ENCODE measurements around the gene STON2.
"Not testable (repeated sequence)": the region's sequence is repeated elsewhere in the genome, so short reads cannot be mapped to it uniquely, and the experiment has no call there.

The STON2 gene, protein sequence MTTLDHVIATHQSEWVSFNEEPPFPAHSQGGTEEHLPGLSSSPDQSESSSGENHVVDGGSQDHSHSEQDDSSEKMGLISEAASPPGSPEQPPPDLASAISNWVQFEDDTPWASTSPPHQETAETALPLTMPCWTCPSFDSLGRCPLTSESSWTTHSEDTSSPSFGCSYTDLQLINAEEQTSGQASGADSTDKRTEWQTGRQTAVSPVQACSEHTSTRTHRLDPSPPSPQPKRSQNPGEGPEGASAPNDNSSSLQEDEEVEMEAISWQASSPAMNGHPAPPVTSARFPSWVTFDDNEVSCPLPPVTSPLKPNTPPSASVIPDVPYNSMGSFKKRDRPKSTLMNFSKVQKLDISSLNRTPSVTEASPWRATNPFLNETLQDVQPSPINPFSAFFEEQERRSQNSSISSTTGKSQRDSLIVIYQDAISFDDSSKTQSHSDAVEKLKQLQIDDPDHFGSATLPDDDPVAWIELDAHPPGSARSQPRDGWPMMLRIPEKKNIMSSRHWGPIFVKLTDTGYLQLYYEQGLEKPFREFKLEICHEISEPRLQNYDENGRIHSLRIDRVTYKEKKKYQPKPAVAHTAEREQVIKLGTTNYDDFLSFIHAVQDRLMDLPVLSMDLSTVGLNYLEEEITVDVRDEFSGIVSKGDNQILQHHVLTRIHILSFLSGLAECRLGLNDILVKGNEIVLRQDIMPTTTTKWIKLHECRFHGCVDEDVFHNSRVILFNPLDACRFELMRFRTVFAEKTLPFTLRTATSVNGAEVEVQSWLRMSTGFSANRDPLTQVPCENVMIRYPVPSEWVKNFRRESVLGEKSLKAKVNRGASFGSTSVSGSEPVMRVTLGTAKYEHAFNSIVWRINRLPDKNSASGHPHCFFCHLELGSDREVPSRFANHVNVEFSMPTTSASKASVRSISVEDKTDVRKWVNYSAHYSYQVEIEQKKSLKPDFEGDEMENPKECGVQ

GRCh38 chr14:81400202-81400678, at the start of gene STON2:
STON2 (minus strand) TSS chr14:81400324; CDS start chr14:81398382, 1,942 bp downstream.
- DNase-seq = peak; percentile 77 to 85

GRCh38 chr14:81449576-81449975, 49.5 kb upstream of the STON2 start:
- DNase-seq = no peak

- no peak for DNase-seq
These were observed 49.0 kb upstream of the STON2 start for GRCh38 chr14:81449114-81449513.

GRCh38 chr14:81447021-81447764, 47.1 kb upstream of the STON2 start:
- DNase-seq = no peak

DNA sequence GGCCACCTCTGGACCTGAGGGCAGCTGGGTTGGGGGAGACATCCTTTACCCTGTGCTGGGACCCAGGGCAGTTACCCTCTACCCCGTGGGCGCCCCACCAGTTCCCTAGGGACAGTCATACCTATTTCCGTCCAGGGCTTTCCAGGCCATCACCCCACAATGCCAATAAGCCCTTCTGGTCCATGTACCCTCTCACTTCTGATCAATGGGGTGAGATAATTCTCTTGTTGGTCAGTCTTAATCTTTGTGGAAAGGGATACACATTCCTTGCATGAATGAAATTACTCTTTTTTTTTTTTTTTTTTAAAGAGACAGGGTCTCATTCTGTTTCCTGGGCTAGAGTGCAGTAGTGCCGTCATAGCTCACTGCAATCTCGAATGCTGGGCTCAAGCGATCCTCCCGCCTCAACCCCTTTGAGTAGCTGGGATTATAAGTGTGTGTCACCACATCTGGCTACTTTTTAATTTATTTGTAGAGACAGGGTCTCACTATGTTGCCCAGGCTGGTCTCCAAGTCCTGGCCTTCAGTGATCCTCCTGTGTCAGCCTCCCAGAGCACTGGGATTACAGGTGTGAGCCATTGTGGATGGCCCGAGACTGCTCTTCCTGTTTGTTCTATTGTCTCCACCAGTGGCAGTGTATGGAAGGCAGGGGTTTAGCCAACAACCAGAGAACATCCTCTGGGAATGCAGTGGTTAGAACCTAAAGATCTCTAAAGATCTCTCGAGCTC, 46.3 kb upstream of the STON2 start:
- no peak for DNase-seq

DNA sequence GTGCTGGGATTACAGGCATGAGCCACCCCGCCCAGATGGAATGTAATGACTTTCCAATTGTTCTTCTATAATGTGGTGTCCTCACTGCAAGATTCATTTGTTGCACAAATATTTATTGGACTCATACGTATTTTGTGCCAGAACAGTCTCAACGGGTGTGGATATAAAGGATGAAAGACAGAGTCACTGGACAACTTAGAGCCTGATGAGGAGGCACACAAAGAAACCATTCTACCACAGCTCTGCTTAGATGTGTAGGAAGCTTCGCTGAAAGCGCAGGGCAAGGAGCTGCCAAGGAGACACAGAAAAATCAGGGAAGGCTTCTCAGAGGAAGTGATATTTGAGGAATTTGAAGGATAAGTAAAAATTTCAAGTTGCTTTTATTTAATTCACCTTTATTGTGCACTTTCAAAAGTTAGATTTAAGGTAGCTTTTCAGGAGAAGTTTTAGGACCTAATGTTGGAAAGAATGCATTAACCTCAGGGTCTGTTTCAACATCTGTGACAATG, 41.6 kb upstream of the STON2 start:
- DNase-seq = no peak

GRCh38 chr14:81440041-81440440, 39.9 kb upstream of the STON2 start:
- DNase-seq = no peak

- DNase-seq = no peak
These were observed 37.1 kb upstream of the STON2 start for GRCh38 chr14:81437244-81437643.

GRCh38 chr14:81436296-81437138, 36.4 kb upstream of the STON2 start:
- peak; percentile 59 to 79 for DNase-seq

DNA sequence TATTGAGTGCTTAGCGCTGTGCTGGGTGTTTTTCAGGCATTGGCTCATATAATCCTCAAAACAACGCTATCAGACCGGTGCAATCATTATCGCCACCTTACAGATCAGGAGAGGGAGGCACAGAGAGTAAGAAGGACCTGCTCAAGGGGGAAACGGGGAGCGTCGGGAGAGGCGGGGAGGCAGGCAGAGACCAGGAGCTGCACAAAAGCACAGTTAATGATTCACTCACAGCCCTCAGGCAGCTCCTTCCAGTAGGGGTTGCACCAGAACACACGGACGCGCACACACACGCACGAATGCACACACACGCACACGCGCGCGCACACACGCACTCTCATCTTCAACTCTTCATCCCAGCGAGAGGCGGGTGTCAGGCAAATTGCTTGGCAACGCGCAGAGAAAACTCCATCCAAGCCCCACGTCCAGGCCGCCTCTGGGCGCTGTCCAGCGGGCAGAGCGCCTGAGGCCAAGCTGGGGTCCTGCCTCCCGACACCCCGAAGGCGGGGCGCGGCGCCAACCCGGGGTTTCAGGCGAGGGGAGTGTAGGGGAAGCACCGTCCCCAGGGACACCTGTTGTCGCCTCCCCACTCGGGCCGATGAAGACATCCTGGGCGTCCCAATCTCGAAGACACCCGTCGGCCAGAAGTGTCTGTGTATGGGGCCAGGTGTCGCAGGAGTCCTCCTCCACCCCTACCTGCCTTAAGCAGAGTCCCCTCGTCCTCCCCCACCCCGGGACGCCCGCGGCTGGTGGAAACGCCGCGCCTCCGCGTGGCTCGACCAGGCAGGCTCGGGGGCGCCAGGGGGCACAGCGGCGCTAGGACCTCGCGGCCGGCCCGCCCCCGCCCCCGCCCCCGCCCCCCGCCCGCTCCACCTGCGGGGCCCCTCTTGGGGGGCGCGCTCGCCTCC, 35.5 kb upstream of the STON2 start:
- DNase-seq = peak in 1 of 2 donors; percentile 38

DNA sequence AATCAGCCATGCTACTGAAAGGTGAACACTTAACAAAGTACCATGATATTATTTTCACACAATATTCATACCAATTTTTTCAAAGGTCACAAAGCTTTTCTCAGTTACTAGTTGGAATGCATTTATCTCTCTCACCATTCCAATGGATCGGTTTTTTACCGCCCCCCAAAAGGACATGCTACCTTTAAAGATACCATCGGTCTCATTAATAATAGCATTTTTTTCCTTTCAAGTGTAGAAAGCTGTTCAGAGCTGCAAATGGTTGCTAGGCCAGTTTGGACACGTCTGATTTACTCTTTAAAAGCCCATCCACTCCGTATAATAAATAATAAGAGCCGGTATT, 34.9 kb upstream of the STON2 start:
- DNase-seq = no peak

GRCh38 chr14:81434230-81434629, 34.1 kb upstream of the STON2 start:
- DNase-seq = no peak

- DNase-seq = no peak
These were observed 33.3 kb upstream of the STON2 start for GRCh38 chr14:81433378-81433777.

- DNase-seq = no peak
These were observed 32.1 kb upstream of the STON2 start for GRCh38 chr14:81432219-81432661.

GRCh38 chr14:81430235-81430634, 30.1 kb upstream of the STON2 start:
- no peak for DNase-seq

- not testable (repeated sequence) for DNase-seq
These were observed 29.6 kb upstream of the STON2 start for GRCh38 chr14:81429749-81430148.

GRCh38 chr14:81429028-81429427, 28.9 kb upstream of the STON2 start:
- no peak for DNase-seq

GRCh38 chr14:81427348-81428058, 27.4 kb upstream of the STON2 start:
- no peak for DNase-seq

- peak; percentile 36 to 69 for DNase-seq
These were observed 23.4 kb upstream of the STON2 start for GRCh38 chr14:81423504-81423903.

Measured in inflammatory macrophage treated with lipopolysaccharide for 1 hour (primary cell).